ENCODE data around the gene ATP2A2.

DNA sequence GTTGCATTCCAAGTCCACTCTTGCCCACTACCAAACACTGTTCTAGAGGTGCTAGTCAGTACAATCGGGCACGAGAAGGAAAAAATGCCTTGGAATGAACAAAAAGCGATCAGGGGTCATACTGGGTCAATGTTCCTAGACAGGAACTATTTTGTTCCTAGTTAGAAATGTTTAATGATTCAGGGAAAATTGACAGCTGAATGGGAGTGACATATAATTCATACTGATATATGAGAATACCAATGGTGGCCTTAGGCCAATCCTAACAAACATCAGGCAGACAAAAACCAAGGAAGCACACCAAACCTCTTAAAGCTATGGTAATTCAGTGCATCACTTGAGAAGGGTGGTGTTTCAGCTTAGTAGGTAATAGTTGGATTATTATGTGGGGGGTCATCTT, 71.4 kb downstream of the ATP2A2 start:
- TF ChIP-seq, protein P1, sequence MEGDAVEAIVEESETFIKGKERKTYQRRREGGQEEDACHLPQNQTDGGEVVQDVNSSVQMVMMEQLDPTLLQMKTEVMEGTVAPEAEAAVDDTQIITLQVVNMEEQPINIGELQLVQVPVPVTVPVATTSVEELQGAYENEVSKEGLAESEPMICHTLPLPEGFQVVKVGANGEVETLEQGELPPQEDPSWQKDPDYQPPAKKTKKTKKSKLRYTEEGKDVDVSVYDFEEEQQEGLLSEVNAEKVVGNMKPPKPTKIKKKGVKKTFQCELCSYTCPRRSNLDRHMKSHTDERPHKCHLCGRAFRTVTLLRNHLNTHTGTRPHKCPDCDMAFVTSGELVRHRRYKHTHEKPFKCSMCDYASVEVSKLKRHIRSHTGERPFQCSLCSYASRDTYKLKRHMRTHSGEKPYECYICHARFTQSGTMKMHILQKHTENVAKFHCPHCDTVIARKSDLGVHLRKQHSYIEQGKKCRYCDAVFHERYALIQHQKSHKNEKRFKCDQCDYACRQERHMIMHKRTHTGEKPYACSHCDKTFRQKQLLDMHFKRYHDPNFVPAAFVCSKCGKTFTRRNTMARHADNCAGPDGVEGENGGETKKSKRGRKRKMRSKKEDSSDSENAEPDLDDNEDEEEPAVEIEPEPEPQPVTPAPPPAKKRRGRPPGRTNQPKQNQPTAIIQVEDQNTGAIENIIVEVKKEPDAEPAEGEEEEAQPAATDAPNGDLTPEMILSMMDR (conservative IDR thresholded peaks at IDR 0.05) = no peak
- TF ChIP-seq EZH2 (IDR thresholded peaks at IDR 0.05; ENCODE audit: low read depth) = no peak

Measured in PC-9 (cell line).